HG03460 (cell line): ENCODE data around the gene SORL1.
"Not testable (repeated sequence)": the region's sequence is repeated elsewhere in the genome, so short reads cannot be mapped to it uniquely, and the experiment has no call there.

Experiments used
- ATAC-seq: cut with Tn5 transposase; IDR thresholded peaks from one replicate; pipeline ENCODE4 v1.9.1; 2021; ENCODE audit not compliant: unreplicated experiment

Gene SORL1, protein sequence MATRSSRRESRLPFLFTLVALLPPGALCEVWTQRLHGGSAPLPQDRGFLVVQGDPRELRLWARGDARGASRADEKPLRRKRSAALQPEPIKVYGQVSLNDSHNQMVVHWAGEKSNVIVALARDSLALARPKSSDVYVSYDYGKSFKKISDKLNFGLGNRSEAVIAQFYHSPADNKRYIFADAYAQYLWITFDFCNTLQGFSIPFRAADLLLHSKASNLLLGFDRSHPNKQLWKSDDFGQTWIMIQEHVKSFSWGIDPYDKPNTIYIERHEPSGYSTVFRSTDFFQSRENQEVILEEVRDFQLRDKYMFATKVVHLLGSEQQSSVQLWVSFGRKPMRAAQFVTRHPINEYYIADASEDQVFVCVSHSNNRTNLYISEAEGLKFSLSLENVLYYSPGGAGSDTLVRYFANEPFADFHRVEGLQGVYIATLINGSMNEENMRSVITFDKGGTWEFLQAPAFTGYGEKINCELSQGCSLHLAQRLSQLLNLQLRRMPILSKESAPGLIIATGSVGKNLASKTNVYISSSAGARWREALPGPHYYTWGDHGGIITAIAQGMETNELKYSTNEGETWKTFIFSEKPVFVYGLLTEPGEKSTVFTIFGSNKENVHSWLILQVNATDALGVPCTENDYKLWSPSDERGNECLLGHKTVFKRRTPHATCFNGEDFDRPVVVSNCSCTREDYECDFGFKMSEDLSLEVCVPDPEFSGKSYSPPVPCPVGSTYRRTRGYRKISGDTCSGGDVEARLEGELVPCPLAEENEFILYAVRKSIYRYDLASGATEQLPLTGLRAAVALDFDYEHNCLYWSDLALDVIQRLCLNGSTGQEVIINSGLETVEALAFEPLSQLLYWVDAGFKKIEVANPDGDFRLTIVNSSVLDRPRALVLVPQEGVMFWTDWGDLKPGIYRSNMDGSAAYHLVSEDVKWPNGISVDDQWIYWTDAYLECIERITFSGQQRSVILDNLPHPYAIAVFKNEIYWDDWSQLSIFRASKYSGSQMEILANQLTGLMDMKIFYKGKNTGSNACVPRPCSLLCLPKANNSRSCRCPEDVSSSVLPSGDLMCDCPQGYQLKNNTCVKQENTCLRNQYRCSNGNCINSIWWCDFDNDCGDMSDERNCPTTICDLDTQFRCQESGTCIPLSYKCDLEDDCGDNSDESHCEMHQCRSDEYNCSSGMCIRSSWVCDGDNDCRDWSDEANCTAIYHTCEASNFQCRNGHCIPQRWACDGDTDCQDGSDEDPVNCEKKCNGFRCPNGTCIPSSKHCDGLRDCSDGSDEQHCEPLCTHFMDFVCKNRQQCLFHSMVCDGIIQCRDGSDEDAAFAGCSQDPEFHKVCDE (N-terminal part only)

DNA sequence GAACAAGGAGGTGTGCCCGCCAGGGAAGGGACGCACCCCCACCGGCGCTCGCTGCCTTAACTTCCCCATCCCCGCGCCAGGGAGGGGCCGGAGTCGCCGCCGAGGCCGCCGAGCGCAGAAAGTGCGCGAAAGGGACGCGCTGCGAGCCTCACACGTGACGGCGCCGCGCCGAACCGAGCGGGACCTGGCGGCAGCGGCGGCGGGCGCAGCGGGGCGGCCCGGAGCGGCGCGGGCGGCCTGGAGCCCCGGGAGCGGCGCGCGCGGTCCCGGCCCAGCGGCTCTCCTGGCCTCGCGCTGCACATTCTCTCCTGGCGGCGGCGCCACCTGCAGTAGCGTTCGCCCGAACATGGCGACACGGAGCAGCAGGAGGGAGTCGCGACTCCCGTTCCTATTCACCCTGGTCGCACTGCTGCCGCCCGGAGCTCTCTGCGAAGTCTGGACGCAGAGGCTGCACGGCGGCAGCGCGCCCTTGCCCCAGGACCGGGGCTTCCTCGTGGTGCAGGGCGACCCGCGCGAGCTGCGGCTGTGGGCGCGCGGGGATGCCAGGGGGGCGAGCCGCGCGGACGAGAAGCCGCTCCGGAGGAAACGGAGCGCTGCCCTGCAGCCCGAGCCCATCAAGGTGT, at the start of gene SORL1:
Gene SORL1 (plus strand): TSS at position 329 of the 623 bp plus-strand sequence. CDS start 18 bp downstream, at position 347.
- peak; percentile 41 for ATAC-seq

DNA sequence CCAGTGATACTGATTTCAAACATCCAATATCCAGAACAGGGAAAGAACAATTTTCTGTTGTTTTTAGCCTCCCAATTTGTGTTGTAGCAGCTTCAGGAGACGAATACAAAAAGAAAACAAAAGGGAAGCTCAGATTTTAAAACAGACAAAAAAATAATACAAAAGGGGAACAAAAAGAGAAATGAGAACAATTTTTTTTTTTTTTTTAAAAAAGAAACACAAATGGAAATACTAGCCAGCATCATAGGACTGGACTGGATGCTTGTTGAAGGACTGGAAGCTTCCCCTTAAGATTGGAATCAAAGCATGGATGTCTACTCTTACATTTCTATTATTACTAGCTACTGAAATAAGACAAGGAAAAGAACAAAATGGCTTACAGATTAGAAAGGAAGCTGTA, 46.5 kb upstream of the SORL1 start:
- ATAC-seq: no peak

DNA sequence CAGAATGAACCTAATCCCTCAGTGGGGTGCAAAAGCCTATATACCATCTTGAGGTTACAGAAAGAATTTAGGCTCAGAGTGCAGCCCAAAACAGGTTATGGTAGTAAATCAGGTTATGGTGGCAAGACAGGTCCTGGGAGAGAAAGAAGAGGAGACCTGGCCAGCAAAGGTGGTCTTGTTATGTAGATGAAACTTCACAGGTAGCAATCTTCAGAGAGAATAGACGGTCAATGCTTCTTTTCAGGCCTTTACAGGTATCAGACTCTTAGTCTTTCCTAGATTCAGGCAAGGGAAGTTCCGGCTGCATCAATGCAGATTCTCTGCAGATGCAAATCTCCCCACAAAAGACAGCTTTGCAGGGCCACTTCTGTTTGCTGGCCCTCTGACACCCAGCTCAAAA, 45.8 kb upstream of the SORL1 start:
- ATAC-seq: no peak

DNA sequence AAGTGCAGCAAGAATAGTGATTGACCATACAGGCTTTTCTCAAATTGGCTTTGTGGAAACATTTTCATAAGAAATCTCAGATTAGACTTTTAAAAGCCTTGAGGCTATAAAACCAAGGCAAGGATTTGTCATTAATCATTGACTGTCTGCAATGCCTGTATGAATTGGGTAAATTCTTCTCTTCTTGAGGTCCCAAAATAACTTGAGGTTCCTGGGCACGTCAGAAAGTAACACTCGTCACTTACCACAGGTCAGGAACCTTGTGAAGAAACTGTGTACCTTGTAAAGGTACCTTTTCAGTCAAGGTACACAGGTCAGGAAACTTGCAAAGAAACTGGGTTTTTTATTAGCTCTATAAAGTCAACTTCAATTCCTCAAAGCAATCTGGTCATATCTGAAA, 43.3 kb upstream of the SORL1 start:
- ATAC-seq: no peak

DNA sequence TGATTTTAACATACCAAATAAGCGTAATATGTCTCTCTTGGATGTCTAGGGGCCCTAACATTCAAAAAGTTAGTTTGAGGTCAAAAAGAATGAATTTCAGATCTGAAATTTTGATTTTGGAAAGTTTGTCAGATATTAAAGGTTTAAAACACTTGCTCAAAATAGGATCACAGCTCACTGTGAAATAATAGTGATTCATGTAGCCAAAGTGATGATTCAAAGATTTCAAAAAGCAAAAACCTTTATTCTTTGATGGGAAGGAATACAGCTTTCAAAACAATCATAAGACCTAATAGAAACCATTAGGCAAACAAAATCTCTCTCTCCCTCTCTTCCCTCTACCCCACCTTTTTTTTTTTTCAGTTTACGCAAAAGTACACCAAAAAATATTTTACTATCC, 42.1 kb upstream of the SORL1 start:
- not testable (repeated sequence) for ATAC-seq

DNA sequence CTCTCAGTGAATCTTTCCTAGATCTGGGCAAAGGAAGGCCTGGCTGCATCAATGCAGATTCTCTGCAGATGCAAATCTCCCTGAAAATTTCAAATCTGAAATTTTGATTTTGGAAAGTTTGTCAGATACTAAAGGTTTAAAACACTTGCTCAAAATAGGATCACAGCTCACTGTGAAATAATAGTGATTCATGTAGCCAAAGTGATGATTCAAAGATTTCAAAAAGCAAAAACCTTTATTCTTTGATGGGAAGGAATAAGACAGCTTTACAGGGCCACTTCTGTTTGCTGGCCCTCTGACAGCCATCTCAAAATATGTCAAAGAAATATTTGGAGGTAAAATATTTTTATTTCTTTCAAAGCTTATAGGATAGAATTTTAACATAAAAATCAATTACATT, 40.8 kb upstream of the SORL1 start:
- not testable (repeated sequence) for ATAC-seq

DNA sequence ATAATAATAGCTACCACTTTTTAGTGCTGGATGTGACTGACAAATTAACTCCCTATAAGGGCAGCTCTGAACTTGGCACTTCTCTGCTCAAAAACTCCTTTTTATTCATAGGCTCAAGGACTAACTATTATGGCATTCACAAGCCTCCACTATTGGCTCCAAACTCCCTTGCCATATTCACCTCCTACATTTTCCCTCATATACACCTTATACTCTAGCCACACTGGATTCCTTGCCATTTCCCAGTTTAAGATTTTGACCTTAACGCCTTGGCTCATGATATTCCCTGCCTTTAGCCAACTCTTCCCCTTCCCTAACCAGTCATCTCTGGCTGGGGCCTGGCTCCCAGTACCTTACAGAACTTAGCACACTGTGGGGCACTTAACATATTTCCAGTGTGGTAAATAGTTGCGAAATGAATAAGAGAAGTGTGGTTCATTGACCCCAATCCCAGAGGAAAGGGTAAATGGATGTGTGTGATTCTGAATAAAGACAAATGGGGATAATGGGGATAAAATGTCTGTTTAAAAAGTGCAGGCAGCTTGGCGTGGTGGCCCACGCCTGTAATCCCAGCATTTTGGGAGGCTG, 40.0 kb upstream of the SORL1 start:
- ATAC-seq: no peak

DNA sequence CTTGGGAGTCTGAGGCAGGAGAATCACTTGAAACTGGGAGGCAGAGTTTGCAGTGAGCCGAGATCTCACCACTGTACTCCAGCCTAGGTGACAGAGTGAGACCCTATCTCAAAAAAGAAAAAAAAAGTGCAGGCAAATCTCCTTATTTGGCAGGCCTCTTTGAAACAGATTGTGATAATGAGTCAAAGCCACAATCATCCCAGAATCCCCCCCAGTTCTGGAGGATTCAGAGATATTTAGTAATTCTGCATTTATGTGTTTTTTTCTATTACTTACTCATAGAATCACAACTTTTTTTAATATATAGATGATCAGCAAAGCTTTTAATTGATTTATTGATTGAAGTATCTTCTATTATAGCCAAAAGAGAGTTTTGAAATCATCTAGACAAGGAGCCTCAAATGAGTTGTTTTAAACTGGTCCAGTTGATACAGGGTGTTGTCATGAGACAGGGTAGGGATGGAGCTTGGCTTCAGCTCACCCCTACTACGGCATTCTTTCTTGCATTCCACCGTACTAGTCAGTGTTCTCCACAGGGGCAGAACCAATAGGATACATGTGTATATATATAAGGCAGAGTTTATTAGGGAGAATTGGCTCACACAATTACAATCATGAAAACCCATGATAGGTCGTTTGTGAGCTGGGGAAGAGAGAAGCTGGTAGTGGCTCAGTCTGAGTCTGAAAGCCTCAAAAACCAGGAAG, 39.3 kb upstream of the SORL1 start:
- no peak for ATAC-seq

DNA sequence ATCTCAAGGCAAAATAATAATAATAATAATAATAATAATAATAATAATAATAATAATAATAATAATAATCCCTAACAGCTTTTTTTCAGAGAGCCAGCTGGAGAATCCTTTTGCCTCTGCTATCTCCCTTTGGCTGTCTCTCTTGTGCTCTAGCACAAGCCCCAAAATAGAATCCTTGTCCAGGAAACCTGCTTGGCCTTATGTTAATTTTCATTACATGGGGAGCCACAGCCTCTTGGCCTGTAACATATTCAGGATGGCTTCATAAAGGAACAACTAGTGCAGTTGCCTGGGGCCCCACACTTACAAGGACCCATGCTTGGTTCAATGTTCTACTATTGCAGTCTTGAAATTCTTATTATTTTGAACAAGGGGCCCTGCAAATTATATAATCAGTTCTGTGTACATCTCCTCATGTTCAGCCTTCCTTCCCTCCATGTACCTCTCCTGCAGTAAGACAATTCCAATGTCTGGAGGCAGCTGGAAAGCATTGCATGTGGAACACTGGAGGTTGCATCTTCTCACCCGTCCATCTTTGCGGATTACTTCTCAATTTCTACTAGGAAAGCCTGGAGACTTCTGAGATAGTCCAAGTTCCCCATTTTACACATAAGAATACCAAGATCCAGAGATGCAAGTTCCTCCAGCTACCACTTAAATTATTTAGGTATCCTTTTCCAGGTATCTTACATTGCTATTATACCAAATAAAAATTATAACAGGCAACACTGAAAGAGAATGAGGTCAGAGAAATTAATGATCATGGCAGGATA, 37.8 kb upstream of the SORL1 start:
- no peak for ATAC-seq

DNA sequence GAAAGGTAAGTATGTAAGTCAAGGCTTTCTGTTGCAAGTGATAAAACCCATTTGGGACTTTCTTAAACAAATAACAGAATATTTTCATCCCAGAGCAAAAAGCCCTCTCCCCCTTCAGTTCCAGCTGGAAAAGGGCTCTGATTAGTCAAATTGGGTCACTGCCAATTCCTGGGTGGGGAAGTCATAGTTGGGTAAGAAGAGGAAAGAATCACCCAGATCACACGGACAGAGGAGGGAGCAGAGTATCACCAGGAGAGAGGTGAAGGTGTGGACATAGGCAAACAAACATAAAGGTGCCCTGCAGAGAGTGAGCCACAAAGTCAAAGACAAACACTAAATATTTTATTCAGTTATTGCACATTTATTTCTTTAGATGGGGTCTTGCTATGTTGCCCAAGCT, 36.3 kb upstream of the SORL1 start:
- no peak for ATAC-seq

DNA sequence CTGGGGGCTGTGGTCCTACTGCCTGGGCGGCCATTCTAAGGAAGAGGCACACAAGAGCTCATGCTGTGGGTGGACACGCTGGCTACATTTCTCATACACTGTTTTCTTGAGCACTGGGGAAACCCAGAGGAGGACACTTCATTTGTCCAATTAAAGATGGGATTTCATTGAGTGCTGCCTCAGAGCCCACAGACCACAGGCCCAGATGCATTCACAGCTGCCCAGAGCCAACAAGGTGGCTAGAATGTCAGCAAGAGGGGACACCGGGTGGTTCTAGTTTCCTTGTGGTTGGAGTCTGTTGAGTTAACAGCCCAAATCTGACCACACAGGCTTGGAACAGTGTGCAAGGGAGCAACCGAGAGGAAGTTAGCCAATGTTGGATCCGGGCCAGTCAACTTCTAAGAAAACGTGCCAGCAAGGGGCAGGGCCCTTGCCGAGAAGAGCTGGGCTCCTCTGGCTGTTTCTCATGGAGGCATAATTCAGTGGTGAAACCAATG, 35.0 kb upstream of the SORL1 start:
- peak; percentile 78 for ATAC-seq

DNA sequence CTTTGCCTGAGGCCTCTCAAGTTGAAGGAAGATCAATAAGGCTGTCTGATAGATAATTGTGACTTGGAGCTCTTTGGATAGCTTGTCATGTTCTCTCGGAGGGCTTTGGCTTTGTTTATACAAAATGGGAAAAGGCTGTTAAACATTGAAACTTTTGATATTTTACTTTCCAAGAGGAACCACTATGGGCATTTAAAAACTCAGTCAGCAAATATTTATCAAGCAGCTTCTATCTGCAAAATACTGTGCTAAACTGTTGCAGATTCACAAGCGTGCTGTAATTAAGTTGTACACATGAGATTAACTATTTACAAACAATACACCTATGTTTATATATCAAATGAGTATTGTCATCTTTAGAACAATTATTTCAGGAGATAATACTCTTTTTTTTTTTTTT, 34.5 kb upstream of the SORL1 start:
- no peak for ATAC-seq

DNA sequence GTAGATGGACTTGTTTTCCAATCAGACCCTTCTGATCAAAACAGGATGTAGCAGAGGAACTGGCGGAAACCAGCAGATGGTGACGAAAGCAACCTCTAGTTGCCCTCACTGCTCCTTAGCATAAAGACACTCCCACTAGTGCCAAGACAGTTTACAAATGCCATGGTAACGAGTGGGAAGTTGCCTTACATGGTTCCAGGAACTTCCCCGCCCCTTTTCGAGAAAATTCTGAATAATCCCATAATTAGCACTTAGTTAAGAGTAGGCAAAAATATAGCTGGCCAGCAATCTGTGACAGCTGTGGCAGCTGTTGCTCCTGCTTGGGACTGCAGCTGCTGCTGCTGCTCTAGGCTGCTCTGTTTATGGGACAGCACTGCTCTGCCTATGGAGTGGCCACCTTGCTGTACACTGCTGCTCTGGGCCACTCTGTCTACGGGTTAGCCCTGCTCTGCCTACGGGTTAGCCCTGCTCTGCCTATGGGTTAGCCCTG, 33.4 kb upstream of the SORL1 start:
- ATAC-seq: peak; percentile 32

DNA sequence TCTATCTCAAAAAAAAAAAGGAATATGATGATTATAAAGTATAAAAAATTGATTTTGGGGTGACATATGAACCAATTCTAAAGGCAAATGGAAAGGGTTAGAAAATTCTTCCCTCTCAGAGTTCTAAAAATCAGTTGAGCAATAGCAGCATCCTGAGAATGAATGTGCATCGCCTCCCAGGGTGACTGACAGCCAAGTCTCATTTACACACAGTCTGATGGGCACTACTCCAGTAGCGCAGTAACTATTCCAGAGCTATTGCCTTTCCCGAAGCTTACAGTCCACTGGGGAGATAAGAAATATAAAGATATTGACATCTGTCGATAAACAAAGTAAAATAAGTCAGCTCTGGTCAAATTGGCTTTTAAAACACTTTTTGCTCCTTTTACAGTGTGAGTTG, 32.3 kb upstream of the SORL1 start:
- no peak for ATAC-seq

DNA sequence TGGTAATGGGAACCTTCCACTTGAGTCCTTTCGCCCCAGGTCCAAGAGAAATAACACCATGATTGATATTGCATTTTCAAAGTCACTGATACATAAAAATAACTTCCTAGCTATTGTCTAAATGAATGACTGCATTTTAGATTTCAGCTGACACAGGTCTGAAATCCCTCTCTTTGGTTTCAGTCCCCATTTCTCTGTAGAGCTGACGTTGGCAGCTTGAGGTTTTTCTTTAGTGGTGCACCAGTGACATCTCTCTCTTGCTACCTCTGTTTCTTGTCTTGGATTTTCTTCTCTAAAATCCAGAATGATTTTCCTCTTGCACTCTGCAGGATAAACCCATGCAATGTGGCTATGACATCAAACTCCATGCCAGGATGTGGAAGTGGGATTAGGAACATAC, 31.7 kb upstream of the SORL1 start:
- no peak for ATAC-seq

DNA sequence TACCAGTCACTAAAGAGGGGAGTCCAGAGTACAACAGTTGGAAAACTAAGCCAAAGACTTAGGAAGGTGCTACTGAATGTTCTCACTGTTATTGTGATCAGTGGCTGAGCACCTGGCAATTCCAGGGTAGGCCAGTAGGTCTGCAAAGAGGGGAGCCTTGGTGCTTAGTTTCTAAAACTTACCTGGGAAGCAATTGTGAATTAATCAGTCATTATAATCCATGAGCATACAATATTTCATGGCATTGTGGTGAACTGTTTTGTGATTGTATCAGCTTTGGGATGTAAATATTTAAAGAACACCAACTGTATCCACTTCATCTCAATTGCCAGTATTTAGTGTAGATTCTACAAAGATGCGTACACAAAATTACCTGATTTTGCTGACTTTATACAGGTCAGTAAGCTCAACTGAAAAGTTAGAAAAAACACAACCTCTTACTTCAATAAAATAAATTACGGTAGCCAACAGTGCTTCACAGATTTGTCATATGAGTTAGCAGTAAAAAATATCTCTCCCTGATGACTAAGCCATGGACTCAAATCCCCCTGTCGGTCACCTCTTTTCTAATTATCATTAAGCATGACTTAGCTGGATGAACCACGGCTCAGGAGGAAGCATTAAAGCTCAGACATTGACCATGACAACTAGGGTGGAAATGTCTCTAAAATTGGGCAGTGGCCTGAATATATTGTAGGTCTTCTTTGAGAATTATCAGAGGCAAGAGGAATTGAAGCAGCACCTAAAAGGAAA, 30.8 kb upstream of the SORL1 start:
- no peak for ATAC-seq

DNA sequence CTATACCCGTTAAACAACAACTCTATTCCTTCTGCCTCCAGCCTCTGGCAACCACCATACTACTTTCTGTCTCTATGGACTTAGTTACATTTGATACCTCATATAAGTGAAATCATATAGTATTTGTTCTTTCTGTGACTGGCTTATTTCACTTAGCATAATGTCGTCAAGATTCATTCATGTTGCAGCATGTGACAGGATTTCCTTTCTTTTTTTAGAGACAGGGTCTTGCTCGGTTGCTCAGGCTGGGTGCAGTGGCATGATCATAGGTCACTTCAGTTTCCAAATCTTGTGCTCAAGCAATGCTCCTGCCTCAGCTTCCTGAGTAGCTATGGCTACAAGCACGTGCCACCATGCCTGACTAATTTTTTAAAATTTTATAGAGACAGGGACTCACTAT, 29.4 kb upstream of the SORL1 start:
- no peak for ATAC-seq

DNA sequence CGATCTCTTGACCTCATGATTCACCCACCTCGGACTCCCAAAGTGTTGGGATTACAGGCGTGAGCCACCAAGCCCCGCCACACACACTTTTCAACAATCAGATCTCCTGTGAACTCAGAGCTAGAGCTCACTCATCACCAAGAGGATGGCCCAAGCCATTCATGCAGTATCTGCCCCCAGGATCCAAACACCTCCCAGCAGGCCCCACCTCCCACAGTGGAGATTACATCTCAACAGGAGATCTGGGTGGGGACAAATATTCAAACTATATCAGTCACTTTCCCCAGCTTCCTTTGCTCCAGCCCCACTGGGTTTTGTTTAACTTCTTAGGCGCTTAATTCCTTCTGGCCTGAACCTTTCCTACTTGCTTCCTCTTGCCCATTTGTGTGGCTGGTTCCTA, 26.3 kb upstream of the SORL1 start:
- ATAC-seq: no peak
